Mucosa of descending colon (tissue), 3 donors: ENCODE data around the gene ZFP62. TPM values are rescaled to one million over a fixed set of nuclear protein-coding genes. Genes with fewer than 3 reads are reported as not detected.

Source experiments
- ATAC-seq: fragments of 200-7000 bp; cut with Tn5 transposase; one replicate; pipeline ENCODE4 v1.9.1; 2020; ENCODE audit warnings: mild to moderate bottlenecking, moderate library complexity
- DNase-seq, 3 donors: peaks; one replicate each; pipeline ENCODE4 v3.0.0-alpha.2; 2020
- H3K36me3 ChIP-seq: fragments of 200-600 bp; one replicate; pipeline ENCODE4 v1.8.0; 2021; ENCODE audit warnings: low read depth, mild to moderate bottlenecking
- H3K4me1 ChIP-seq: fragments of 200-600 bp; one replicate; pipeline ENCODE4 v1.8.0; 2021; ENCODE audit warnings: low read depth, mild to moderate bottlenecking
- H3K4me3 ChIP-seq: fragments of 200-600 bp; one replicate; pipeline ENCODE4 v1.8.0; 2021; ENCODE audit warnings: mild to moderate bottlenecking
- H3K9me3 ChIP-seq: fragments of 200-600 bp; one replicate; pipeline ENCODE4 v1.8.0; 2021; ENCODE audit warnings: mild to moderate bottlenecking
- intact Hi-C, 2 donors: fragments of 100-400 bp; cut with DNase I in 1 of 2; cut with micrococcal nuclease in 1 of 2; formaldehyde crosslinking; loops; one replicate each; pipeline versions ENCODE4 v1.11.0 to v1.11.1; 2022; cut with DNase I, micrococcal nuclease
- long read RNA-seq, 2 donors: library from polyadenylated mRNA; unstranded; transcript quantifications; one replicate each; pipeline ENCODE4 v2.0.0, GENCODE V29; 2019 to 2021
- total RNA-seq, 3 donors: library from RNA; stranded (reverse); fragmentation: NEBNext Ultra II Directional in 2 of 3; extraction: Animal tissue kit (Norgen Biotek cat#: 25700) in 2 of 3; gene quantifications; one replicate each; pipeline versions ENCODE4 v1.2.1 to v1.2.4, GENCODE V29; 2021 to 2023
- TF ChIP-seq, protein P1 (sequence below): fragments of 200-600 bp; IDR thresholded peaks from one replicate; pipeline ENCODE4 v1.8.0; 2022; ENCODE audit warnings: antibody characterized with exemption, mild to moderate bottlenecking
- donor health status: DM: no; HTN: no; CAD: no; lungs with moderate emphysema.
- donor health status: DM: no; HTN: no; CAD: no.
- donor health status: DM: no; HTN: yes; CAD: no.

Gene ZFP62
- total RNA-seq, result 10 to 100 TPM; 37.3 to 41.5 (median 40.2) TPM
- long read RNA-seq, donor 1, full-length matches to known transcripts, result 23 of 31 reads
- long read RNA-seq, donor 1, partial matches to known transcripts, result 1 of 31 reads
- long read RNA-seq, donor 1, other reads (novel, unspliced or antisense), result 7 of 31 reads
- long read RNA-seq, donor 2, partial matches to known transcripts, result 1 of 4 reads
- long read RNA-seq, donor 2, other reads (novel, unspliced or antisense), result 3 of 4 reads

DNA sequence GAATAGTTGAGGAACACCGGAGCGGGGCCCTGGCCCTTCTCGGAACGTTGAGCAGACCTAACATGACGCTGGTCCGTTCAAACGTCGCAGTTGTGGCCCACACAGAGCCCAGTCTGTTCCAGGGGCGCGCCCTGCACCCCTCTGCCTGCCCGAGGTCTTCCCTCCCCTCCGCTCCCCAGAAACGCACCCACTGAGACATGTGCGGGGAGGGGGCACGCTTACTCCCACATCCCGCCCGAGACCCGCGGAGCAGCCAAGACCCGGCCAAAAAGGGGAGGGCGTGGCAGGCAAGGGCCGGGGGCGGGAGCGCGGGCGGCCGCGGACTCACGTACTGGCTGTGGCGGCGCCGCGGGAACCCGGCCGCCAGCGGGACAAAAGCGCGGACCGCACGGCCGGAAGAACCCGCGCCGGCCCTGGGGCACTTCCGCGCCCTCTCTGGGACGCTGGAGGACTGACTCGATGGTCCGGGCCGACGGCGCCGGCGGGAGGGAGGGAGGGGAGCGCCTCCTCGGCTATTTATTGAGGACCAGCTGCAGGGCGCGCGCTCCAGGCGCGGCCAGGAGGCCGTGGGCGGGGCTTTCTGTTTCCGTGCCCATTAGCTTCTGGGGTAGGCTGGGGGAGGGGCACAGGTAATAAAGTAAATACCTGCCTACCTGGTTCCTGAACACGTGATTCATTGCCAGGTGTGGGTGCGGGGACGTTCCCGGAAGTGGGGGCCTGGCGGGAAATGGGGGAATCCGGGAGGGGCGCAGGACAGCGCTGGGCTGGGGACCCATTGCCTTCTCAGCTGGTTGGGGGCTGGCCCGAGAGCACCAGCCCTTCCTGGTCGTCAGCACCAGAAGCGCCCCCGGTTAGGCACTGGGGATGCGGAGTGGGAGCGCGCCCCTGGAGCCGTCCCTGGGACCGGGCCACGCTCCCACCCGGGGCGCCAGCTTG, at the start of gene ZFP62:
ZFP62 (minus strand) TSS at position 390 of the 936 bp plus-strand sequence; CDS start at position 333, 57 bp downstream.
- intact Hi-C loops, result loop anchor here (10.0 kb wide), 2 partner anchors 56 to 76 kb away; partner anchors contain the start of gene MGAT1 (in 1 of the 2)
- no peaks in the 10 kb centered on the region for H3K9me3 ChIP-seq
- no peaks in the 10 kb centered on the region for H3K36me3 ChIP-seq
- ATAC-seq (peak; percentile 94), DNase-seq (peak; percentile 96 to 98 (median 97))
- peak within 1 kb of the TSS; percentile 60 for H3K4me3 ChIP-seq
- H3K4me1 ChIP-seq, result peaks cover 23% of the 10 kb centered on the region
- TF ChIP-seq, protein P1, sequence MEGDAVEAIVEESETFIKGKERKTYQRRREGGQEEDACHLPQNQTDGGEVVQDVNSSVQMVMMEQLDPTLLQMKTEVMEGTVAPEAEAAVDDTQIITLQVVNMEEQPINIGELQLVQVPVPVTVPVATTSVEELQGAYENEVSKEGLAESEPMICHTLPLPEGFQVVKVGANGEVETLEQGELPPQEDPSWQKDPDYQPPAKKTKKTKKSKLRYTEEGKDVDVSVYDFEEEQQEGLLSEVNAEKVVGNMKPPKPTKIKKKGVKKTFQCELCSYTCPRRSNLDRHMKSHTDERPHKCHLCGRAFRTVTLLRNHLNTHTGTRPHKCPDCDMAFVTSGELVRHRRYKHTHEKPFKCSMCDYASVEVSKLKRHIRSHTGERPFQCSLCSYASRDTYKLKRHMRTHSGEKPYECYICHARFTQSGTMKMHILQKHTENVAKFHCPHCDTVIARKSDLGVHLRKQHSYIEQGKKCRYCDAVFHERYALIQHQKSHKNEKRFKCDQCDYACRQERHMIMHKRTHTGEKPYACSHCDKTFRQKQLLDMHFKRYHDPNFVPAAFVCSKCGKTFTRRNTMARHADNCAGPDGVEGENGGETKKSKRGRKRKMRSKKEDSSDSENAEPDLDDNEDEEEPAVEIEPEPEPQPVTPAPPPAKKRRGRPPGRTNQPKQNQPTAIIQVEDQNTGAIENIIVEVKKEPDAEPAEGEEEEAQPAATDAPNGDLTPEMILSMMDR, result no peak

DNA sequence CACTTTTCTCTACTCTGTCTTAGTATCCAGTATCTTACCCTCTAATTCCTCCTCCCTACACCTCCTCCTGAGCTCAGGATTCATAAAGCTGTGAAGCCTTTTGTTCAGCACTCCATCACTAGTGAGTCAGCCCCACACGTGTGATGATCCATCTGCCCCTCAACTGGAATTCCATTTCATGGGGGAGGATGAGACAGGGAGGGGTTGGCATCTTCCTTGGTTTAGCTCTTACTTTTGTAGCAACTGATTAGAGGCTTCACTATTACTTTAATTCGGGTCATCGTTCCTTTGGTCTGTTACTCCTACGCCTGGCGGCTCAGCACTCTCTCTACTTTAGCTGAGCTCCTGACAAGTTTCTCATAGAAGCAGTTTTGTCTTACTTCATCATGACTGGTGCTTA, 49.7 kb upstream of the ZFP62 start:
- intact Hi-C loops, result no loop called here

DNA sequence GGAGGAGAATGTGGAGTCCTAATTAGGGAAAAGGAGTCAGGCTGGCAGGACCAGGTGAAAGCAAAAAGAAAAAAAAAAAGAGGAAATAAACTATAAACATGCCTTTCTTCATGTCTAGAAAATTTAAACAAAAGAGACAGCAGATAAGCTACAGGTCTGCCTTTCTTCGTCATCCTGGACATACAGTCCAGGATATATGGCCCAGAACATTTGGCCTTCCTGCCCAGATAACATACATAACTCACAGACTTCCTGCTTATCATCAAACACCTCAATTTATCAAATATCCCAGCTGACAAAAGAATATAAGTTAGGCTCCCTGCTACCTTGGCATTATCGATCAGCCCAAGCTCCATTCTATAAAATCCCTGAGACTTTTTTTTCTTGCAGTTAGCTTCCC, 49.1 kb upstream of the ZFP62 start:
- no peak for DNase-seq
- TF ChIP-seq, protein P1, result no peak
- ATAC-seq, result peak; percentile 31
- H3K4me3 ChIP-seq, result no peak overlapping the region
- intact Hi-C loops, result no loop called here
- H3K36me3 ChIP-seq, result no peaks in the 10 kb centered on the region
- H3K9me3 ChIP-seq, result no peaks in the 10 kb centered on the region
- H3K4me1 ChIP-seq, result peaks cover 3% of the 10 kb centered on the region

More for the DNA sequence above, 49.7 kb upstream of the ZFP62 start:
- DNase-seq, result no peak
- Histone ChIP-seq H3K4me1 (peaks cover 3% of the 10 kb centered on the region), H3K4me3 (no peak overlapping the region), H3K36me3 (no peaks in the 10 kb centered on the region), H3K9me3 (no peaks in the 10 kb centered on the region)
- ATAC-seq, result no peak
- TF ChIP-seq, protein P1, result no peak

DNA sequence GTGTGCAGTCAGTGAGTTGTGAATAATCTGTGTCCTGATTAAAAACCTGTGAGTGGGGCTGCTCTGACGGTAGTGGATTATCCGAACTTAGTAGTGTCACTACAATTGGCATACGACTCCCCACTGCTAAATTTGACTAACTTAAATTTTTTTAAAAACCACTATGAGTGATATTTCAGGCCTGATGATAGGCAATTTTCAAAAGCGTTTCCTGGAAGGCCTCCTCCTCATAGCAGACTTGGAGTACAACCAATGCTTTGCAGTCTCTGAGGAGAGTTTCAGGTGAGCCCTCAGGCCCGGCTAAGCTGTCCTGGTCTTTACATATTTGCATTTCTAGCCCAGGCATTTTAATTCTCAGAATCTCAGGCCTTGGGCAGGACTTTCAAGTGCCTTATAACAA, 48.7 kb upstream of the ZFP62 start:
- TF ChIP-seq, protein P1, result no peak
- H3K9me3 ChIP-seq, result no peaks in the 10 kb centered on the region
- intact Hi-C loops, result no loop called here
- no peak overlapping the region for H3K4me3 ChIP-seq
- DNase-seq (no peak), ATAC-seq (no peak)
- no peaks in the 10 kb centered on the region for H3K36me3 ChIP-seq
- peaks cover 3% of the 10 kb centered on the region for H3K4me1 ChIP-seq

DNA sequence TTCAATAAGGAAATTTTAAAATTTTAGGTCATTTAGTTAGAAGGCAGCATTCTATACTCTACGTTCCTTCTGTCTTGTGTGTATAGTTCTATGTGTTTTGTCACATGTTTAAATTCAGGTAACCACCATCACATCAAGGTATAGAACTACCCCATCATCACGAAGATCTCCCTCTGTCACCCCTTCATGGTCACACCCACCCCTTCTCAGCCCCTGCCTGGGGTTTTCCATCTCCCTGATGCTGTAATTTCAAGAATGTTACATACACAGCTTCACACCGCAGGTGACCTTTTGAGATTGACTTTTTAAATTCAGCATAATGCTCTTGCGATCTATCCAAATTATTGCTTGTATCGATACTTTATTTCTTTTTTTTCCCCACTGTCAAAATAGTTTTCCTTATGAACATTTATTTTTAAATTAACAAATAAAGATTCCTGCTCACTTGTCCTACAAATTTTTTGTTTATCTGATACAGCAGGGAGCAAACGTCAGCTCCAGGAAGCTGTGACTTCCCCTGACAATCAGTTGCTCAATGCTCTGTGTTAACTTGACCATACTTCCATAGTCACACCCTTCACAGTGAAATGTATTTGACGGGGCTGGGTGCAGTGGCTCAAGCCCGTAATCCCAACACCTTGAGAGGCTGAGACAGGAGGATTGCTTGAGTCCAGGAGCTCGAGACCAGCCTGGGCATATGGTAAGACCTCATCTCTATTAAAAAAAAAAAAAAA, 48.1 kb upstream of the ZFP62 start:
- H3K36me3 ChIP-seq, result no peaks in the 10 kb centered on the region
- no peak for DNase-seq
- intact Hi-C loops, result no loop called here
- no peak overlapping the region for H3K4me3 ChIP-seq
- TF ChIP-seq, protein P1, result no peak
- peak; percentile 83 for ATAC-seq
- no peaks in the 10 kb centered on the region for H3K9me3 ChIP-seq
- H3K4me1 ChIP-seq, result peaks cover 3% of the 10 kb centered on the region
